GM12878 (cell line): Measurements from ENCODE around the gene GYG1.

ENCODE experiments used
- ASH2L ChIP-seq: fragments of 300-600, 200-600 bp; sonication (generic); IDR thresholded peaks from 2 replicates; pipeline ENCODE4 v1.6.1; 2017; ENCODE audit warnings: low read depth, mild to moderate bottlenecking, borderline replicate concordance
- EP300 ChIP-seq, 2 experiments: fragments of 150-350 bp in 1 of 2; IDR thresholded peaks; 2 replicates each; pipeline ENCODE4 v1.6.1; 2011 to 2012; ENCODE audit warnings: low read depth in 2 of 2, low read length in 2 of 2, borderline replicate concordance in 1 of 2, improper control_type of control experiment in 1 of 2, inconsistent platforms in 1 of 2; ENCODE audit not compliant: control insufficient read depth in 1 of 2
- EZH2 ChIP-seq: IDR thresholded peaks from 2 replicates; pipeline ENCODE4 v1.6.1; 2012; ENCODE audit warnings: low read depth, mild to moderate bottlenecking, control low read depth, inconsistent platforms, low read length, borderline replicate concordance; ENCODE audit not compliant: control insufficient read depth
- TF ChIP-seq, protein P1 (sequence below): fragments of 450-650 bp; IDR thresholded peaks from 2 replicates; pipeline ENCODE4 v1.6.1; 2014; ENCODE audit warnings: mild to moderate bottlenecking
- TF ChIP-seq, protein P2 (sequence below): IDR thresholded peaks from 2 replicates; pipeline ENCODE4 v1.6.1; 2012; ENCODE audit warnings: low read depth, low read length, improper control_type of control experiment
- TF ChIP-seq, protein P3 (sequence below), 3 experiments: IDR thresholded peaks in 2 of 3; conservative IDR thresholded peaks in 1 of 3; 2 replicates each; pipeline ENCODE4 v1.5.1; 2011; ENCODE audit warnings: low read depth in 3 of 3, low read length in 3 of 3, mild to moderate bottlenecking in 3 of 3, control low read depth in 2 of 3, moderate library complexity in 2 of 3, inconsistent platforms in 1 of 3, mixed read lengths in 1 of 3; ENCODE audit not compliant: control insufficient read depth in 2 of 3, insufficient read depth in 1 of 3; ENCODE audit errors: extremely low read depth in 1 of 3

DNA sequence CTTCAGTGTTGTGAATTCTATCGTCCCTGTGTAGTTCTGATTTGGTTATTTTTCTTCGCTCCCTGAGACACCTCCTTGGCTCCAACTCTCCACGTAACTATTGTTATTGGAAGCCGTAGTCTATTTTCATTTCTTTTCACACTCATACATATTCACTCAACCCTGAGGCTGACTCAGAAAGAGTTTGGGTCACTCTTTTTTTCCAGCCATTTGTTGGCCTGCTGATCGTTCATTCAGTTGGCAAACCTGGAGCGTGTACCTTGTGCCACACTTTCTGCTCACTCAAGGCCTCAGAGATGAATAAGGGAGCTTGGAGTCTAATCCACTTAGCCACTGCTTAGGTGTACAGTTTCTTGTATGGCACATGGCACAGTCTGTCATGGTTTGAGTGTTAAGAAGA is 22.4 kb downstream of the GYG1 start:
- TF ChIP-seq EZH2 (no peak), ASH2L (no peak), EP300 (IDR thresholded peaks at IDR 0.05; ENCODE audit: borderline replicate concordance in 1 of 2, control insufficient read depth in 1 of 2, low read depth in 2 of 2, low read length in 2 of 2) (no peak)
- TF ChIP-seq, protein P1, sequence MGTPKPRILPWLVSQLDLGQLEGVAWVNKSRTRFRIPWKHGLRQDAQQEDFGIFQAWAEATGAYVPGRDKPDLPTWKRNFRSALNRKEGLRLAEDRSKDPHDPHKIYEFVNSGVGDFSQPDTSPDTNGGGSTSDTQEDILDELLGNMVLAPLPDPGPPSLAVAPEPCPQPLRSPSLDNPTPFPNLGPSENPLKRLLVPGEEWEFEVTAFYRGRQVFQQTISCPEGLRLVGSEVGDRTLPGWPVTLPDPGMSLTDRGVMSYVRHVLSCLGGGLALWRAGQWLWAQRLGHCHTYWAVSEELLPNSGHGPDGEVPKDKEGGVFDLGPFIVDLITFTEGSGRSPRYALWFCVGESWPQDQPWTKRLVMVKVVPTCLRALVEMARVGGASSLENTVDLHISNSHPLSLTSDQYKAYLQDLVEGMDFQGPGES = no peak
- TF ChIP-seq, protein P2, sequence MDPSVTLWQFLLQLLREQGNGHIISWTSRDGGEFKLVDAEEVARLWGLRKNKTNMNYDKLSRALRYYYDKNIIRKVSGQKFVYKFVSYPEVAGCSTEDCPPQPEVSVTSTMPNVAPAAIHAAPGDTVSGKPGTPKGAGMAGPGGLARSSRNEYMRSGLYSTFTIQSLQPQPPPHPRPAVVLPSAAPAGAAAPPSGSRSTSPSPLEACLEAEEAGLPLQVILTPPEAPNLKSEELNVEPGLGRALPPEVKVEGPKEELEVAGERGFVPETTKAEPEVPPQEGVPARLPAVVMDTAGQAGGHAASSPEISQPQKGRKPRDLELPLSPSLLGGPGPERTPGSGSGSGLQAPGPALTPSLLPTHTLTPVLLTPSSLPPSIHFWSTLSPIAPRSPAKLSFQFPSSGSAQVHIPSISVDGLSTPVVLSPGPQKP = no peak
- TF ChIP-seq, protein P3, sequence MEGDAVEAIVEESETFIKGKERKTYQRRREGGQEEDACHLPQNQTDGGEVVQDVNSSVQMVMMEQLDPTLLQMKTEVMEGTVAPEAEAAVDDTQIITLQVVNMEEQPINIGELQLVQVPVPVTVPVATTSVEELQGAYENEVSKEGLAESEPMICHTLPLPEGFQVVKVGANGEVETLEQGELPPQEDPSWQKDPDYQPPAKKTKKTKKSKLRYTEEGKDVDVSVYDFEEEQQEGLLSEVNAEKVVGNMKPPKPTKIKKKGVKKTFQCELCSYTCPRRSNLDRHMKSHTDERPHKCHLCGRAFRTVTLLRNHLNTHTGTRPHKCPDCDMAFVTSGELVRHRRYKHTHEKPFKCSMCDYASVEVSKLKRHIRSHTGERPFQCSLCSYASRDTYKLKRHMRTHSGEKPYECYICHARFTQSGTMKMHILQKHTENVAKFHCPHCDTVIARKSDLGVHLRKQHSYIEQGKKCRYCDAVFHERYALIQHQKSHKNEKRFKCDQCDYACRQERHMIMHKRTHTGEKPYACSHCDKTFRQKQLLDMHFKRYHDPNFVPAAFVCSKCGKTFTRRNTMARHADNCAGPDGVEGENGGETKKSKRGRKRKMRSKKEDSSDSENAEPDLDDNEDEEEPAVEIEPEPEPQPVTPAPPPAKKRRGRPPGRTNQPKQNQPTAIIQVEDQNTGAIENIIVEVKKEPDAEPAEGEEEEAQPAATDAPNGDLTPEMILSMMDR (IDR thresholded peaks at IDR 0.05 in 2 of 3, conservative IDR thresholded peaks at IDR 0.05 in 1 of 3; ENCODE audit: control insufficient read depth in 2 of 3, extremely low read depth in 1 of 3, insufficient read depth in 1 of 3, low read depth in 3 of 3, low read length in 3 of 3) = no peak
